ENCODE results near the gene SUPT6H.

SUPT6H gene

GRCh38 chr17:28737770-28738679, 76.0 kb downstream of the SUPT6H start:
- TF ChIP-seq CTCF (IDR thresholded peaks at IDR 0.05): no peak
- no peak for DNase-seq
- H3K27me3 Mint-ChIP-seq (ENCODE audit: low read depth, poor library complexity): no peaks in the 10 kb centered on the region
- peaks cover 10% of the 10 kb centered on the region for H3K36me3 Mint-ChIP-seq (ENCODE audit: low read depth)
- peak overlapping the region; percentile 68 for H3K27ac Mint-ChIP-seq
- H3K4me3 Mint-ChIP-seq: no peak overlapping the region
- peaks cover 27% of the 10 kb centered on the region for H3K4me1 Mint-ChIP-seq
- no peaks in the 10 kb centered on the region for H3K9me3 Mint-ChIP-seq

GRCh38 chr17:28738680-28739384, 76.8 kb downstream of the SUPT6H start:
- no peak overlapping the region for H3K4me3 Mint-ChIP-seq
- no peak for DNase-seq
- no peak for TF ChIP-seq CTCF (IDR thresholded peaks at IDR 0.05)
- H3K9me3 Mint-ChIP-seq: no peaks in the 10 kb centered on the region
- H3K27ac Mint-ChIP-seq: peak overlapping the region; percentile 68
- no peaks in the 10 kb centered on the region for H3K27me3 Mint-ChIP-seq (ENCODE audit: low read depth, poor library complexity)
- peaks cover 10% of the 10 kb centered on the region for H3K36me3 Mint-ChIP-seq (ENCODE audit: low read depth)
- H3K4me1 Mint-ChIP-seq: peaks cover 30% of the 10 kb centered on the region

GRCh38 chr17:28740406-28741357, 78.7 kb downstream of the SUPT6H start:
- DNase-seq: no peak
- H3K4me3 Mint-ChIP-seq: no peak overlapping the region

GRCh38 chr17:28741358-28742349, 79.6 kb downstream of the SUPT6H start:
- Mint-ChIP-seq H3K36me3 (ENCODE audit: low read depth) (peaks cover 10% of the 10 kb centered on the region), H3K27ac (no peak overlapping the region), H3K4me1 (peaks cover 41% of the 10 kb centered on the region), H3K9me3 (no peaks in the 10 kb centered on the region), H3K4me3 (no peak overlapping the region), H3K27me3 (ENCODE audit: low read depth, poor library complexity) (no peaks in the 10 kb centered on the region)
- DNase-seq: no peak
- TF ChIP-seq CTCF (IDR thresholded peaks at IDR 0.05): no peak

More at GRCh38 chr17:28740406-28741357, 78.7 kb downstream of the SUPT6H start:
- Mint-ChIP-seq H3K27me3 (ENCODE audit: low read depth, poor library complexity) (no peaks in the 10 kb centered on the region), H3K27ac (no peak overlapping the region), H3K4me1 (peaks cover 32% of the 10 kb centered on the region), H3K9me3 (no peaks in the 10 kb centered on the region), H3K36me3 (ENCODE audit: low read depth) (peaks cover 10% of the 10 kb centered on the region)
- TF ChIP-seq CTCF (IDR thresholded peaks at IDR 0.05): no peak

Data from nephron progenitor cell (in vitro differentiated cells).